ENCODE results near the gene PCSK1. TPM values are rescaled to one million over a fixed set of nuclear protein-coding genes. Genes with fewer than 3 reads are reported as not detected.

The PCSK1 gene
- total and polyA plus RNA-seq, 2 experiments from 2014 or later: 0.86 to 1.2 TPM

- H3K36me3 ChIP-seq (ENCODE audit: low read depth): no peaks in the 10 kb centered on the region
- no peaks in the 10 kb centered on the region for H3K27me3 ChIP-seq (replicated peaks; ENCODE audit: insufficient read depth)
- H4K20me1 ChIP-seq (ENCODE audit: insufficient read depth): no peaks in the 10 kb centered on the region
- H3K9me3 ChIP-seq (ENCODE audit: low read depth): no peaks in the 10 kb centered on the region
- H3K4me1 ChIP-seq (ENCODE audit: insufficient read depth): peaks cover 54% of the 10 kb centered on the region
- no peak overlapping the region for H3K9ac ChIP-seq
- TF ChIP-seq EZH2 (IDR thresholded peaks at IDR 0.05; ENCODE audit: insufficient read depth, poor library complexity, severe bottlenecking): no peak
- H2AFZ ChIP-seq: no peak overlapping the region
- no peak overlapping the region for H3K4me2 ChIP-seq (ENCODE audit: unreplicated experiment)
- H3K27ac ChIP-seq: no peak overlapping the region
- H3K79me2 ChIP-seq (ENCODE audit: insufficient read depth): peaks cover 9% of the 10 kb centered on the region; the same call in 1 of the 2 replicates
- no peak for DNase-seq
- H3F3A ChIP-seq (ENCODE audit: insufficient read depth): peaks cover 23% of the 10 kb centered on the region
- H3K4me3 ChIP-seq: no peak overlapping the region
- in situ Hi-C loops (cut with MboI): no loop called here
- no peaks in the 10 kb centered on the region for H3K9me2 ChIP-seq (ENCODE audit: insufficient read depth)
Observed at GRCh38 chr5:96343094-96343493, 90.0 kb downstream of the PCSK1 start.

- peak; percentile 15 for DNase-seq
- Histone ChIP-seq H3K27me3 (replicated peaks; ENCODE audit: insufficient read depth) (no peaks in the 10 kb centered on the region), H3K4me2 (ENCODE audit: unreplicated experiment) (no peak overlapping the region), H3K4me1 (ENCODE audit: insufficient read depth) (peaks cover 54% of the 10 kb centered on the region), H3K79me2 (ENCODE audit: insufficient read depth) (peaks cover 10% of the 10 kb centered on the region; the same call in 1 of the 2 replicates), H2AFZ (no peak overlapping the region), H3K27ac (no peak overlapping the region), H4K20me1 (ENCODE audit: insufficient read depth) (no peaks in the 10 kb centered on the region), H3K9ac (no peak overlapping the region), H3K36me3 (ENCODE audit: low read depth) (no peaks in the 10 kb centered on the region), H3K4me3 (no peak overlapping the region), H3K9me2 (ENCODE audit: insufficient read depth) (no peaks in the 10 kb centered on the region), H3F3A (ENCODE audit: insufficient read depth) (peaks cover 28% of the 10 kb centered on the region), H3K9me3 (ENCODE audit: low read depth) (no peaks in the 10 kb centered on the region)
- in situ Hi-C loops (cut with MboI): no loop called here
- no peak for TF ChIP-seq EZH2phosphoT487 (IDR thresholded peaks at IDR 0.05; ENCODE audit: insufficient read depth, low read depth)
- no peak for TF ChIP-seq EZH2 (IDR thresholded peaks at IDR 0.05; ENCODE audit: insufficient read depth, poor library complexity, severe bottlenecking)
- WGBS, 2 experiments (ENCODE audit: low coverage in 1 of 2, low lambda C conversion rate in 2 of 2, missing lambda C conversion rate in 2 of 2): 91 to 94% methylated on average over 4 of the region's 4 CpGs
Observed at GRCh38 chr5:96342581-96342980, 90.5 kb downstream of the PCSK1 start.

Other genes starting within 250 kb of the PCSK1 start
- 150 and 179 TPM in 2 replicates for gene CAST, start 229.1 kb upstream of the PCSK1 start, total RNA-seq (2014; rRNA removed; shearing (Covaris generic))
- gene CAST, start 229.1 kb upstream of the PCSK1 start, polyA plus RNA-seq (2016; fragmentation: Nextera tagmentation; extraction: Ambion mirVana): 188 and 196 TPM in 2 replicates

All from GM23248 (cell line).